Measurements from ENCODE around the gene NIFK.

Gene NIFK

GRCh38 chr2:121741450-121741849 is 4.8 kb upstream of the NIFK start:
- DNase-seq (ENCODE audit: low read depth in 1 of 2, low spot score in 1 of 2) = no peak
- Histone ChIP-seq H3K27me3 (ENCODE audit: insufficient read depth, poor library complexity, severe bottlenecking) (no peaks in the 10 kb centered on the region), H3K27ac (replicated peaks) (no peak overlapping the region), H3K4me3 (replicated peaks; ENCODE audit: insufficient read depth, low read length) (no peak overlapping the region)
- TF ChIP-seq GABPA (IDR thresholded peaks at IDR 0.05; ENCODE audit: low read depth) = no peak
- no peak for TF ChIP-seq SPI1 (IDR thresholded peaks at IDR 0.05; ENCODE audit: borderline replicate concordance, low read depth)
- TF ChIP-seq POLR2AphosphoS5 (IDR thresholded peaks at IDR 0.05; ENCODE audit: low read depth) = no peak
- TF ChIP-seq CTCF (IDR thresholded peaks at IDR 0.05; ENCODE audit: insufficient read depth, low read length) = no peak
- TF ChIP-seq, protein P1, sequence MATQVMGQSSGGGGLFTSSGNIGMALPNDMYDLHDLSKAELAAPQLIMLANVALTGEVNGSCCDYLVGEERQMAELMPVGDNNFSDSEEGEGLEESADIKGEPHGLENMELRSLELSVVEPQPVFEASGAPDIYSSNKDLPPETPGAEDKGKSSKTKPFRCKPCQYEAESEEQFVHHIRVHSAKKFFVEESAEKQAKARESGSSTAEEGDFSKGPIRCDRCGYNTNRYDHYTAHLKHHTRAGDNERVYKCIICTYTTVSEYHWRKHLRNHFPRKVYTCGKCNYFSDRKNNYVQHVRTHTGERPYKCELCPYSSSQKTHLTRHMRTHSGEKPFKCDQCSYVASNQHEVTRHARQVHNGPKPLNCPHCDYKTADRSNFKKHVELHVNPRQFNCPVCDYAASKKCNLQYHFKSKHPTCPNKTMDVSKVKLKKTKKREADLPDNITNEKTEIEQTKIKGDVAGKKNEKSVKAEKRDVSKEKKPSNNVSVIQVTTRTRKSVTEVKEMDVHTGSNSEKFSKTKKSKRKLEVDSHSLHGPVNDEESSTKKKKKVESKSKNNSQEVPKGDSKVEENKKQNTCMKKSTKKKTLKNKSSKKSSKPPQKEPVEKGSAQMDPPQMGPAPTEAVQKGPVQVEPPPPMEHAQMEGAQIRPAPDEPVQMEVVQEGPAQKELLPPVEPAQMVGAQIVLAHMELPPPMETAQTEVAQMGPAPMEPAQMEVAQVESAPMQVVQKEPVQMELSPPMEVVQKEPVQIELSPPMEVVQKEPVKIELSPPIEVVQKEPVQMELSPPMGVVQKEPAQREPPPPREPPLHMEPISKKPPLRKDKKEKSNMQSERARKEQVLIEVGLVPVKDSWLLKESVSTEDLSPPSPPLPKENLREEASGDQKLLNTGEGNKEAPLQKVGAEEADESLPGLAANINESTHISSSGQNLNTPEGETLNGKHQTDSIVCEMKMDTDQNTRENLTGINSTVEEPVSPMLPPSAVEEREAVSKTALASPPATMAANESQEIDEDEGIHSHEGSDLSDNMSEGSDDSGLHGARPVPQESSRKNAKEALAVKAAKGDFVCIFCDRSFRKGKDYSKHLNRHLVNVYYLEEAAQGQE (IDR thresholded peaks at IDR 0.05; ENCODE audit: insufficient replicate concordance, low read depth) = no peak

DNA sequence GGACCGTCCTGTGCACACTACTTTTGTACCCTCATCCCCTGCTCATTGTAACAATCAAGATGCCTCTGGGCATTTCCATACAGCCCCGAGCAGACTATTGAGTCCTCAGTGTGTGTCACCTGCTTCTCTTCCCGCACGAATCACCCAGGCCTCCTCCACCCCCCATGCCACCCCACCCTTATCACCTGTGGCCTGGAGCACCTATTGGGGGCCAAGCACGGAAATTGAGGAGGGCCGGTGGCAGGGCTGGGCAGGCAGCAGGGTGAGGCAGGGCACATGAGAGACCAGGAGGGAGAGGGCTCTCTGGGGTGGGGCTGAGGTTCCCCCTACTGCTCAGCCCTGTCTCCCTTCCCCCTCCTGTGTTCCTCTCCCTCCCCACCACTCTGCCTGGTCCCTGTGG is 4.3 kb upstream of the NIFK start:
- no peak overlapping the region for H3K27ac ChIP-seq (replicated peaks)
- TF ChIP-seq SPI1 (IDR thresholded peaks at IDR 0.05; ENCODE audit: borderline replicate concordance, low read depth) (no peak), CTCF (IDR thresholded peaks at IDR 0.05; ENCODE audit: insufficient read depth, low read length) (no peak), GABPA (IDR thresholded peaks at IDR 0.05; ENCODE audit: low read depth) (no peak), POLR2AphosphoS5 (IDR thresholded peaks at IDR 0.05; ENCODE audit: low read depth) (no peak)
- TF ChIP-seq, protein P1 (IDR thresholded peaks at IDR 0.05; ENCODE audit: insufficient replicate concordance, low read depth) = no peak
- no peaks in the 10 kb centered on the region for H3K27me3 ChIP-seq (ENCODE audit: insufficient read depth, poor library complexity, severe bottlenecking)
- H3K4me3 ChIP-seq (replicated peaks; ENCODE audit: insufficient read depth, low read length) = no peak overlapping the region
- DNase-seq (ENCODE audit: low read depth in 1 of 2, low spot score in 1 of 2) = no peak

DNA sequence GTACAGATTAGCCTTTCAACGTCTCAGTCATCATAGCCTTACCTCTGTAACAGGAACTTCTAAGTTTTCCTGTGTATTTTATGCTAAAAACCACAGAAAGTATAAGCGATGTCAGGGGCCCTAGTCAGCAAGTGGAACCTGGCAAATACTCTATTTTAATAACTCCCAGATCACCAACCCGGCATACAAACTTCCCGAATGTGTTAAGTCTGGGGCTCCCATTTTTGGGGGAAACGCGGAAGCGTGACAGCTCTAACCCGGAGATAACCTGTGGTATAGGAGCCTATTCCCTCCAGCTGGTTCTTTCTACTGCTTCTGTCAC is 574 bp downstream of the NIFK start:
- Histone ChIP-seq H3K27ac (replicated peaks) (peak overlapping the region; percentile 88), H3K4me3 (replicated peaks; ENCODE audit: insufficient read depth, low read length) (peak overlapping the region; percentile 96), H3K27me3 (ENCODE audit: insufficient read depth, poor library complexity, severe bottlenecking) (no peaks in the 10 kb centered on the region)
- no peak for DNase-seq (ENCODE audit: low read depth in 1 of 2, low spot score in 1 of 2)
- TF ChIP-seq GABPA (IDR thresholded peaks at IDR 0.05; ENCODE audit: low read depth) = no peak
- TF ChIP-seq, protein P1 (IDR thresholded peaks at IDR 0.05; ENCODE audit: insufficient replicate concordance, low read depth) = no peak
- TF ChIP-seq CTCF (IDR thresholded peaks at IDR 0.05; ENCODE audit: insufficient read depth, low read length) = no peak
- no peak for TF ChIP-seq SPI1 (IDR thresholded peaks at IDR 0.05; ENCODE audit: borderline replicate concordance, low read depth)
- TF ChIP-seq POLR2AphosphoS5 (IDR thresholded peaks at IDR 0.05; ENCODE audit: low read depth) = no peak

All from HL-60 (cell line).